Superior temporal gyrus (tissue), 1 donor: ENCODE data around the gene ARID1B.
"Not testable (repeated sequence)": the region's sequence is repeated elsewhere in the genome, so short reads cannot be mapped to it uniquely, and the experiment has no call there.

ENCODE experiments used
- DNase-seq: peaks from one replicate; pipeline ENCODE4 v3.0.0-alpha.2; 2016; ENCODE audit errors: extremely low spot score

ARID1B gene

GRCh38 chr6:157126183-157127098 is 349.3 kb downstream of the ARID1B start:
- DNase-seq: no peak

GRCh38 chr6:157128235-157128775 is 351.1 kb downstream of the ARID1B start:
- DNase-seq: no peak

DNA sequence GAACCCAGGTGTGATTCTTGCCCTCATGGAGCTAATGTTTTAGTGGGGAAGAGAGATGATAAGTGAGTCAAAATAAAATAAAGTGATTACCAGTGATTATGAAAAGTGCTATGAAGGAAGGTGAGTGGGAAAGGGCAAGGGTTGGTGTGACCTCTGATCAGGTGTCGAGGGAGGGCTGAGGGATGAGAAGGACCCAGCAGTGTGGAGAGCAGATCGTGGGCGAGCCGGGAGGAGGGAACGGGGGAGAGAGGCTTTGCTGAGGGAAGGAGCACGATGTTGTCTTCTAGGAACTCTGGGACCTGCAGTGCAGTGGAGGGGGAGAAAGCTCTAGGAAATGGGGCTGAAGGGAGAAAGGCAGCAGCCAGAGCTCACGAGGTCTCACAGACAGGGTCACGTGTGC is 354.1 kb downstream of the ARID1B start:
- no peak for DNase-seq

GRCh38 chr6:157133856-157134255 is 356.7 kb downstream of the ARID1B start:
- DNase-seq: no peak

DNA sequence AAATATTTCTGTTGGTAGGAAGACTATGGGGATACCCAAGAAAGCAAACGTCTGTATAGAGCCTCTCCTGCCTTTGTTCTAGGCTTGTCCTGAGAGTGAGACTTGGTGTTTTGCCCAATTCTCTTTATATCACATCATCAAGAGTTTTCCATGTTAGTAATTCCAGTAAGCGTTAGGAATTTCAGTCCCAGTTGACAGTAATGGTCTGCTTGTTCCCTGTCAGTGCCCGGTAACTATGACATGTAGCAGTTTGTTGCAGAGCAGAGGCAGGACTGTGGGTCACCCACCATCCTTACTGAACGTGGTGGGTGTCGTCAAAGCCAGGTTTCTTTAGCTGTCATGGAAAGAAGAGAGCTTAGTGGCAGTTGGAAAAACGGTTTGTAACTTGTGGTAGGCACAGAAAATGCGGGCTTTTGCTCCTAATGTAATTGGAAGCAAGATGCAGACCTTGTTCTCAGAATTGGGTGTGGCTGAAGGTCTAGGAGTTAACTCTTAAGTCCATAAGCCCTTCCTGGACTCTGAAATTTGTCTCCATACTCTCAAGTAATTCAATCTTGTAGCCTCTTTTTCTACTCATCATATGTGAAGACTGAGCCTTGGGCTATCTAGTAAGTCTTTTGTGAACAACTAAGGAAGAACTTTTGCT is 357.3 kb downstream of the ARID1B start:
- DNase-seq: no peak

DNA sequence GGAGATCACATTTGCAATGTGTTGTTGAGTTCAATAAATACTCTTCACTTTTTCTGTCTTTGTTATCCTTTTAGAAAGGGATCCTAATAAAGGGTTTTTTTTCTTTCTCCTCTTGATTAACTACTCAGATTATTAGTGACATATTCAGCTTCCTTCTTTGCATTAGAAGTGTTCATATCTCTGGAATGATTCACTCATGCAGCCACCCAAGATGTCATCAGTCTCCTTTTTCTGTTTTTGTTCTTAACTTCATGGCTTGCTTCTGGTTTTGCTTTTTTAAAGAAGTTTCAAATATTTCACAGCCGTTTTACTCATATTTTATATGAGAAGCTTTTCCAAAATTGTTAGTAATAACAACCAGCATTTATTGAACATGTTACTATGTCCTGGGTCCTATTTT is 358.5 kb downstream of the ARID1B start:
- DNase-seq: no peak

DNA sequence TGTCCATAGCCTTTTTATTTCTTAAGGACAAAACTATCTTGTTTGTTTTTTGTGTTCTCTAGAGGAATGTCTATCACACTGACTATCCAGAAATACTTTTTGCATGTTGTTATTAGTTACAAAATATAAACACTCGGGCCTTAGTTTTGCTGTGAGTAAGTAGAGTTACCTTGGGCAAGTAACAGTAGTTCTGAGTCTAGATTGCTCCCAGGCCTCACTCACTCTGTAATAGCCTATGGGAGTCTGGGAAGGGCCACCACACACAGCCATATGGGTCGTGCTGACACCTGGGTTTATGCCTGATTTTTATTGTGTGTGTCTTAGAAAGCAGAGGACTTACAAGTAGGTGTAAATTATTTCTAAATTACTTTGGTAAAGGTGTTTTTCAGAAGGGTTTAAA is 360.3 kb downstream of the ARID1B start:
- no peak for DNase-seq

DNA sequence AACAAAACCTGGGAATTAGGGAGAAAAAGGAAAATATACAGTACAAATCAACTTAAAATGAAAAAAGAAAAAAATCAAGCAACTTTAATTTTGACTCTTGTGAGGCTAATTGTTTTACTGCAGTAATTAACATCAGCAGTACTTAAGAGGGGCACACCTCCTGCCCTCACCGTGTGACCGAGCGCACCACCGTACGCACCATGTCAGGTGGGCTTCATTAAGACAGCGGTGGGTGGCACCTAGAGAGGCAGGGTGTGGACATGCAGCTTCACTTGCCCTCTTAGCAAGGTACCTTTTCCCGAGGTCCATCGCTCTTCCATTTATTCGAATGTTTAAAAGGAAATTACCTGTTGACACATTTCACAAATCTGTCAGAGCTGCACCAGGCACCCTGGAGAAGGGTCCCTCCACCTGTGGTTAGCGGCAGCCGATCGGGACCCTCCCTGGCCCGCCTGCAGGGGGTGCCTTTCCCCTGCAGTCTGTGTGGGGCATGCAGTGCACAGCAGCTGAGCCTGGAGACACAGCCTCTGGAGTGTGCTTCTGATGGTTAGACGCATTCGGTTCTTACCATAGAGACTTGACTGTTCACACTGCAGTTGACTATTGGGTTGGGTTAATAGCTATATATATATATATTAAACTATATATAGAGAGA is 362.0 kb downstream of the ARID1B start:
- no peak for DNase-seq

DNA sequence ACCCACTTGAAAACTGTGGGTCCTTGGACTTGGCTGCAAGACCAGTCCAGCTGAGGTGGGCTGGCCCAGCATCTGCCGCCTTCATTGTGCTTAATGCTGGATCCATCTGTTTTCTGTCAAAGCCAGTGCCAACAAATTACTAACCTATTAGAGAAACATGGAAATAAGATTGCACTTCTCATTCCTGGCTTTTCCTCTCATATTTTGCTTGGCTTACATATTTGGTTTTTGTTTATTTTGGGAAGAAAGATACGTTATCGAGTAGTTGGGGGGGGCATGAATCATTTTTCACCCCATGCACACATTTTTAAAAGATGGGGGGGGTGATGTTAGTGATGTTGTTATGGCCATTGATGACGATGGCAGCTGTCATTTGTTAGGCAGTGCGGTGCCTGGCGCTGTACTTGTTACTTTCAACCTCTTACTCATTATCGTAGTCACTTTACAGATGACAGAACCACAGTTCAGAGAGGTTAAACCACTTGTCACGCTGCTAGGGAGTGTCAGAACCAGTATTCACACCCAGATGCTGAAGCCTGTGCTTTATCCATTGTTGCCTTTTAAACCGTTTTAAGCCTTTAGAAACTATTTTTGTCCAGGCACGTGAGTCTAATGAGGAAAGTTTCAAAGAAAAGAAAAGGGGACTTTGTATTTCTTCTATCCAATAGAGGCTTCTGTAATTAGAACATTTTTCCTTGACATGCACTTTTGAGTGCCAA is 366.2 kb downstream of the ARID1B start:
- DNase-seq: no peak

DNA sequence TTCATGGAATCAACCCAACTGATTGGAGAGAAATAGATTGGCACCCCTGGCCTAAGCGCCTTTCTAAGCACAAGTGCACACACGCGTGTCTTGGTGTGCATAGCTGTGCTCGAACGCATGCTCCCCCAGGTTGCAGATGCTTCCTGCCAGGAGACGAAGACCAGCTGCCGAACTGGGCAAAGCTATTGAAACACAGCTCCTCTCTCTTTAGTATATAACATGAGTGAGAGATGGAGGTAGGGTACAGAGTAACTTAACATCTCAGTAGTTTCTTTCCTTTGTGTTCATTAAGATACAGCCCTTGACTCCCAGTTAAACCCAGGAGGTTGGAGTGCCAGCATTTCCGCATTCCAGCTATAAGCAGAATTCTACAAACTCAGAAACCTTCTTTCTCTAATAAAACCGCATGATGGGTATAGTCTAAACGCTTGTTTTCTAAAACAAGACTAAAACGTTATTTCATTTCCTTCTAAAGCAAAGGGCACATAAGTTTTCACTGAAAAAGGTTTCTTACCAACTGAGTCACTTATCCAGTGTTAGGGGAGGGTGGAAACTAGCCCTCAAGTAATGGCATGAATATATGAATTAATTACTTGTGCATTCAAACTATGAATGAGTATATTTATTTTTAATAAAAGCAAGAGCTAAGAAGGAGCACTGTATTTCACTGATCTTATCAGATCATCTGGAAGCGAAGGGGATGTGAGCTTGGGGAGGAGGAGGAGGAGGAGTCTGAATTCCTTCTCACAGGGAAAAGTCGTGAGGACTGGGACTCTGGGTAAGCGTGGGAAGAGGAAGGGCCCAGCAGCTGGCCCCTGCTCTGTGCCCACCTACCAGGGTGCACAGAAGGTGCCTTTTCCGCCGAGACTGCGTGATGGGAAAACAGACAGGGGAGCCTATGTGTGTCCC is 367.0 kb downstream of the ARID1B start:
- DNase-seq: no peak

GRCh38 chr6:157144859-157145568 is 367.8 kb downstream of the ARID1B start:
- no peak for DNase-seq

- no peak for DNase-seq
These were observed 368.6 kb downstream of the ARID1B start for GRCh38 chr6:157145656-157146285.

DNA sequence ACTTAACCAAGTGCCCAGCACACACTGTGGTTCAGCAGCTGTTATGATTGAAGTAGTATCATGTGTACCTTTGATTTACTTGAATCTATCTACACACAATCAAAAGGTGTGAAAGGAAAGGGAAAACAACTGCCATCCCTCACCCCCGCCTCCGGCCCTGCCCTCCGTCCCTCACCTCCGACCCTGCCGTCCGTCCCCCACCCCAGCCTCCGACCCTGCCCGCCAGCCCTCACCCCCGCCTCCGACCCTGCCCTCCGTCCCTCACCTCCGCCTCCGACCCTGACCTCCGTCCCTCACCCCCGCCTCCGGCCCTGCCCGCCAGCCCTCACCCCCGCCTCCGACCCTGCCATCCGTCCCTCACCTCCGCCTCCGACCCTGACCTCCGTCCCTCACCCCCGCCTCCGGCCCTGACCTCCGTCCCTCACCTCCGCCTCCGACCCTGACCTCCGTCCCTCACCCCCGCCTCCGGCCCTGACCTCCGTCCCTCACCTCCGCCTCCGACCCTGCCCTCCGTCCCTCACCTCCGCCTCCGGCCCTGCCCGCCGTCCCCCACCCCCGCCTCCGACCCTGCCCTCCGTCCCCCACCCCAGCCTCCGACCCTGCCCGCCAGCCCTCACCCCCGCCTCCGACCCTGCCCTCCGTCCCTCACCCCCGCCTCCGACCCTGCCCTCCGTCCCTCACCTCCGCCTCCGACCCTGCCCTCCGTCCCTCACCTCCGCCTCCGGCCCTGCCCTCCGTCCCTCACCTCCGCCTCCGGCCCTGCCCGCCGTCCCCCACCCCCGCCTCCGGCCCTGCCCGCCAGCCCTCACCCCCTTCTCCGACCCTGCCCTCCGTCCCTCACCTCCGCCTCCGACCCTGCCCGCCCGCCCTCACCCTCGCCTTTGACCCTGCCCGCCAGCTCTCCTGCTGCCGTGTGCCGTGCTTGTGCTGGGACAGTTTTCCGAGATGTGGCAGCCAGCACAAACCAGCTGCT is 370.2 kb downstream of the ARID1B start:
- DNase-seq: not testable (repeated sequence)

DNA sequence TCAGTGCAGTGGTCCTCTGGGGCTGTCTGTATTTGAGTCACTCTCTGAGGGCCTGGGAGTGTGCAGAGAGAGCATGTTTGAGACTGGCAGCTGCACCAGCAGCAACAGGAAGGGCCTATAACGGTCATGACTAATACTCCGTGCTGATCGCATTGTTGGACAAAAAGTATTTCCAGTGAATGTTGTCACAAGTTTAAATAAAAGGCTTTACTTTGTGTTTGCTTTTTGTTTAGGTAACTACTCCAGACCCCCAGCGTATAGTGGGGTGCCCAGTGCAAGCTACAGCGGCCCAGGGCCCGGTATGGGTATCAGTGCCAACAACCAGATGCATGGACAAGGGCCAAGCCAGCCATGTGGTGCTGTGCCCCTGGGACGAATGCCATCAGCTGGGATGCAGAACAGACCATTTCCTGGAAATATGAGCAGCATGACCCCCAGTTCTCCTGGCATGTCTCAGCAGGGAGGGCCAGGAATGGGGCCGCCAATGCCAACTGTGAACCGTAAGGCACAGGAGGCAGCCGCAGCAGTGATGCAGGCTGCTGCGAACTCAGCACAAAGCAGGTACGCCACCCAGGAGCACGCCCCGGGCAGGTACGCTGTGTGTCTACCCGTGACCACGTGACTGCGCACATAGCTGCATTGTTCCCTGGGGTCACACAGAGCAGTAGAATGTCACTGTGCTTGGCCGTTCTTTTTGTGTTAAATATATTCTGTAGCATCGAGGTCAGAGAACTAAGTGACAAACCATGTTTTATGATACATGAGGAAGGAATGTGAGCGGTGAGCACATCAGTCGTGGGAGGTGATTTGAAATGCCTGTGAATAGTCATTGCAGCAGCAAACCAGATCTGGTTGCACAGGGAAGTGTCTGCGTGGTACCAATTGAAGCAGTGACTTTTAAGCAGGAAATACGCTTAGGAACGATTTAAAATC is 371.5 kb downstream of the ARID1B start:
- peak; percentile 85 for DNase-seq

- DNase-seq: no peak
These were observed 372.9 kb downstream of the ARID1B start for GRCh38 chr6:157150076-157150475.

- DNase-seq: no peak
These were observed 373.9 kb downstream of the ARID1B start for GRCh38 chr6:157151029-157151428.

DNA sequence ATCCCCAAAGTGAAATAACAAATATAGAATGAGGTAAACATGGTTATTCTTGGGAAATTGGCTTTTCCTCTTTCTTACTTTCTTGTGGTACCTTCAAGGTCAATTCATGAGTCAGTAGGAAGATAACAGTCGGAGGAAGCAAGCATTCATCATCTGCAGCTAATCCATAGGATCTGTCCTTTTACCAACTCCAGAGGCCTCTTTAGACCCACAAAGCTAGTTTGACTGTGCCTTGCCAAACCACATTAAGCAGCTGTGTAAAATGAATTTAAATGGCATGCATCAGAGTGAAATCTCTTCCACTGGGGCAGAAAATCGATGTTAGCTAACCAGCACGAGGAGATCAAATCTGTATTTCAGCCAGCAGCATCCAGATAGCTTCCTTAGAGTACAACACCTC is 374.8 kb downstream of the ARID1B start:
- DNase-seq: peak; percentile 35
